ENCODE results near the gene DOCK1. TPM values are rescaled to one million over a fixed set of nuclear protein-coding genes. Genes with fewer than 3 reads are reported as not detected.

Gene DOCK1
- polyA plus RNA-seq, 3 donors, result 67.2 to 68.8 (median 67.9) TPM

DNA sequence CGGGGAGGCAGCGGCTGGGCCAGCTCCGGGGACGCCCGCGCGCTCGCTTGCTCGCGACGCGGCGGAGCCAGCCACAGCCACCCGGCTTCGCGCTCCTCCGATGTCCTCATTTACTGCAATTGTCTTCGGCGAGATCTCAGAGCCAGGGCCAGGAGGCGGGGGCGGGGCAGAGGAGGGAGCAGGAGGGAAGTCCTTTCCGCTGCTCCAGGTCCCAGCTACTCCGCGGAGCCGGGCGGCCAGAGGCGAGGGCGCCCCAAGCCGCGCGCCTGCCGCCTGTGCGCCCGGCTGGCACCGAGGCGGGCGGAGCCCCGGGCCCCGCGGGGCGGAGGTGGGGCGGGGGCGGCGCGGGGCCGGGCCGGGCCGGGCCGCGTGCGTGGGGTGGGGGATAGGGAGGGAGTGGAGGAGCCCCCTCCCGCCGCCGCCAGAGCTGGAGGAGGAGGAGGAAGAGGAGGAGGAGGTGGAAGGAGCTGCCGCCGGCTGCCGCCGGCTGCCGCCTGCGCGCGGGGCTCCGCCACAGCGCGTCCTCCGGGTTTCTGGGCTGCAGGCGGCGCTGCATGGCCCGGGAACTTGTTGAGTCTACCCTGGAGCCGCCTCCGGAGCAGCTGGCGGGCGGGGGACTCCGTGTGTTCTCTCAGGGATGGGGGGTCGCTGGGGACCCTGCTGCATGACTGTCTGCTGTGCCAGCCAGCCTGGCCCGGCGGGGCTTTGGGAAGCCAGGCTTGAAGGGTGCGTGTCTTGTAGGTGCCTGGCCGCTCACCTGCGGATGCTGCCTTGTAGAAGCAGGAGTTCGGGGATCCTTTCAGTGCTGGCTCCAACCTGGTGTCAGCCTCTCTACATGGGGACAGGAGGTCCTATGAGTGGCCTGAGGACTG, 291.3 kb downstream of the DOCK1 start, which contains the start of gene INSYN2A:
Gene INSYN2A, minus strand, starts transcription at position 310 of the 872 bp plus-strand sequence. CDS start 20,196 bp downstream, outside the sequence.
- DNase-seq (ENCODE audit: low read depth in 3 of 3, low spot score in 2 of 3), result no peak

DNA sequence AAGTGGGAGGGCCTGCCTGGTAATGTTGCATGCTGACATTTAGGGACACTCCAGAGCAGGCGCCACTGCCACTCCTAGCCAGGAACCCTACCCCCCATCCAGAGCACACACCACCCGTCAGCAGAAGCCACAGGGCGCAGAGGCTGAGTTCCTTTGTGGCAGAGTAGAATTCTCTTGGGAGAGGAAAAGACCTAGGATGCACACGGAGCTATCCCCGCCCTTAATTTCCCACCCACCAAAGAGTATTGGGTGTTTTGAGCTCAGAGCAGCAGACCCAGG, 291.9 kb downstream of the DOCK1 start:
- DNase-seq (ENCODE audit: low read depth in 3 of 3, low spot score in 2 of 3), result no peak

DNA sequence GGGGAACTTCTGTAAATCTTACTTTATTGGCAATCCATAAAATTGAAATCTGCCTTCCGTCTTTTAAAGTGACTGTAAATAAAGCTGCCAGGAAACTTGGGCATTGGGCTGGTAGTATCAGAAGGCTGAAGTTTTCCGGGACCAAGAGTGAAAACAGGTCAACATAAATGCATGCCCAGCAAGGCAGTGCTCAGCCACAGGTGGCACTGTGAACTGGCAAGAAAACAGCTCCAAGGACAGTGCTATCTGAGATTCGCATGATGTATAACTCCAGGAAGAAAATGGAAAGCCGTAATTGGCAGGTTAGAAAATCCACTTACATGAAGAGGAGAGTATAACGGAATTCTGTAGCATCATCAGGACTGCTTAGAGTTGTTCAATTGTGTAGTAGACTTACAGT, 293.1 kb downstream of the DOCK1 start:
- no peak for DNase-seq (ENCODE audit: low read depth in 3 of 3, low spot score in 2 of 3)

DNA sequence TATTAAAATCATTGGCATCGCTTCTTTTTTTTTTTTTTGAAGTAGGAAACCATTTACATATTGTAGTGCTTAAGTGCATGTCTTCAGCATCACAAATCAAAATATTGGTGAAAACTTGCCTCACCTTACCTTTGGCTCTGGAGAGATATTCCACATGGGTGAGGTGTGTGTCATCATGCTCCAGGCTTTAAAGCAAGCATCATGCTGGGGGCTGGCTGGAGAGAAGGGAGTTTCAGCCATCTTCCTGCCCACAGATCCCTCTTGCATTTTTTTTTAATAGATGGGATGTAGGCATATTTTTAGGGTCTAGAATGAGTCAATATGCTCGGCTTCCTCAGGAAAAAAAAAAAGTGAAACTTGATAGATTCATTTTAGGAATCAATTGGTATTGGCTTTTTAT, 293.5 kb downstream of the DOCK1 start:
- no peak for DNase-seq (ENCODE audit: low read depth in 3 of 3, low spot score in 2 of 3)

DNA sequence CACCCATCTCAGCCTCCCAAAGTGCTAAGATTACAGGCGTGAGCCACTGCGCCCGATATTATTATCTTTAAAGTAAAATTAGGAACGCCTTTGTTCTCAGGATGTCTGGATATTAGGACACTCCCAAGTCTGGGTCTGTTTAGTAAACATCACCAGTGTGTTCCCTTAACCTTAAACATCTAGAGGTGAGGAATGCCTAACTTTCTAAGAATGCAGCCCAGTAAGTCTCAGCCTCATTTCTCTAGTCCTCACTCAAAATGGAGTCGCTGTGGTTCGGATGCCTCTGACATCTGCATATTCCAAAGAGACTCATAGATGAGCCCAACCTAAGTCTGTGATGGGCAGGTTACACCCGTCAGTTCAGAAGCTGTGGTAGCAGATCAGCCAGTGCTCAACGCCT, 295.4 kb downstream of the DOCK1 start:
- DNase-seq (ENCODE audit: low read depth in 3 of 3, low spot score in 2 of 3), result no peak

DNA sequence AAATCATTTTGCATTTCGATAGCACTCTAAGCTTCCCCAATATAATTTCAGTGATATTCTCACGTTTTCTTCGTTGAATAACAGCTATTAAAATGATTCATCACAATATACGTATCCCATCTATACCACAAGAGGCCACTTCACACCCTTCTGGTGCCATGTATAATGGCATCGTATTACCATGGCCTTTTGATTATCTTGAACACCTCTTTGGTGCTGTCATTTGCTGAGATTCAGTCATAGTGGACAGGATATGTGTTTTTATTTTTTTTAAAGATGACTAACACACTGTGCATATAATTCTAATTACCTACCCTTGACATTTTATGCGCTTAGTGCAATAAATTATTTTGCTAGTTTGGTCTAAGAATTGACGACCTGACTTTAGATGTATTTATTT, 297.8 kb downstream of the DOCK1 start:
- no peak for DNase-seq (ENCODE audit: low read depth in 3 of 3, low spot score in 2 of 3)

DNA sequence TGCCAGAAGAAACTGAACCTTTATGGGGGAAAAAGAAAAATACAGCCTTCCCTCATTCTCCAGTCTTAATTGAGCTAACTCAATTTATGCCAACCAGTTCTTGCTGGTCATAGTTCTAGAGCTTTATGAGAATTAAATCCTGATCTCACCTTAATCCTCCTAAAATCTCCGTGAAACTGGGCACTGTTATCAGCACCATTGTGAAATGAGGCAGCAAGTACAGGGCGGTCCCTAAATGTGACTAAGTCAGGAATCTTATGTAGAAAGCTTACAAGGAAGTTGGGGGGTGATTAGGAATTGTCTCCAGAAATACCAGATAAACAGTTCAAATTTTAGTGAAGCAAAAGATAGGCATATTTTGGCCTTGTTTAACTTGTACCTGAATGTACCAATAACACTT, 301.9 kb downstream of the DOCK1 start:
- no peak for DNase-seq (ENCODE audit: low read depth in 3 of 3, low spot score in 2 of 3)

DNA sequence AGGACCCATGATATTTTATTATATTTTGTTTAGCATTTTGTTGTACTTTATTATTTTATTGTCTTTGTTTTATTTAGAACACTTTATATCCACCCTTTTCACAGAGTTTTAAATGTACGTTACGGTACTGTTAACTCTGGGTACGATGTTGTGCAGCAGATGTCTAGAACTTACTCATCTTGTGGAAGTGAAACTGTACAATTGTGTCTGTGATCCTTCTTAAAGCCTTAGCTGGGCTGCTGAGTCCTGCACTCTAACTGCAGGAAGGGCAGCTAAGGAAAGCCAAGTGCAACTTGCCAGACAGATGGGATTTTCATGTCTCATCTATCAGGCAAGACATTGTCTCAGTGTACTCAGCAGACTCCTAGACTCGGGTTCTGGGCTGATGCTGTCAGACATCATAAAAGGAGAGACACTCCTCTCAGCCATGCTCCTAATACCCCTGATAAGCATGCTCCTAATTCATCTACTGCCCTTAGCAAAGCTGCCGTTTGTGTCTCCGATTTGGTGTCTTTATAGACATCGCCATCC, 305.8 kb downstream of the DOCK1 start:
- DNase-seq (ENCODE audit: low read depth in 3 of 3, low spot score in 2 of 3), result no peak

DNA sequence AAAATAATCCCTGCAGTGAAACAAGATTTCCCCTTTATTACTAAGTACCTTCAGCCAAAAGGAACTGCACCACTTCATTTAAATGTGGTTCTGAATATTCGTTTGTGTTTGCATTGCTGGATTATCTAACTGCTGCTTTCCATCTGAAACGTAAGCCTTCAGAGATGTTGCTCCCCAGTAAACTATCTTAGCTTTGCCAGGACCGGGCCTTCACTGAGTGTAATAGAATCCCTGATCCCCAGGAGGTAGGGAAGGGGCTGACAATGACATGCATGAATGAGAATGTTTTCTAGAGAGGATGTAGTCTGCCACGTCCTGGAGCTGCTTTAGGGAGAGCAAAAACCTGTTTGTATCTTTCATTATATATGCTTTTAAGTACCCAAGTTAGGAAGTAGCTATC, 310.6 kb downstream of the DOCK1 start:
- no peak for DNase-seq (ENCODE audit: low read depth in 3 of 3, low spot score in 2 of 3)

DNA sequence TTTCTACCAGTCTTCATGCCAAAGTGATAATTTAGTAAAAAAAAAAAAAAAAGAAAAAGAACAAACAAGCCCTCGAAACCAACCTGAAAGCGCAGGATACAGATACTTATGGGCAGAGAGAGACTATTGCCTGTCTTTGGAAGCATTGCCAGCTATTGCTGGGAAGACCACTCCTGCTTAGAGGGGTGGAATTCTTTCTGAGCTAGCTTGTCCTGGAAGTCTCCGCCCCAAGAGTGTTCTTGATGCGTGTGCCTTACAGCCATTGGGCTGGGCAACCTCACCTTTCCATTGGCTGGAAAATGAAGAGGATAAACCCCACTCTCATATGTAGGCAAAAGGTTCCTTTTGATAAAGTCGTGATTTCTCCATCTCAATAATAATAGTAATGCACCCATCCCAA, 311.0 kb downstream of the DOCK1 start:
- DNase-seq (ENCODE audit: low read depth in 3 of 3, low spot score in 2 of 3), result no peak

DNA sequence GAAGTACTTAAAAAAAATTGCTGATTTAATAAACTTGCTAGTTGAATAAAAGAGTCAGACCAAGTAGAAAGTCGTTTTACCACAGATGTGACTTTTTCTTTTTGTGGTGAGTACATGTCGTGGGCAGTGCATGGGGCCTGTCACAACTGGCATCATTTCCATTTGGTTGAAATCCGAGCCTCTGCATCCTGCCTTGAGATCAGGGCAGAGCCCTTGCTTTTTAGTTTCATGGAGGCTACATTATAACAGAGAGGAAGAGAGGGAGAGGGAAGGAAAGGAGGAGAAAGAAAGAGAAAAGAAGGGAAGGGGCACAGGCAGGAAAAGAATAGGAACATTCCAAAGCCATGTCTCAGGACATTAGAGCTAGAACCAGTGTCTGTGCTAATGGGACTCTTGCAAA, 311.6 kb downstream of the DOCK1 start:
- DNase-seq (ENCODE audit: low read depth in 3 of 3, low spot score in 2 of 3), result no peak

DNA sequence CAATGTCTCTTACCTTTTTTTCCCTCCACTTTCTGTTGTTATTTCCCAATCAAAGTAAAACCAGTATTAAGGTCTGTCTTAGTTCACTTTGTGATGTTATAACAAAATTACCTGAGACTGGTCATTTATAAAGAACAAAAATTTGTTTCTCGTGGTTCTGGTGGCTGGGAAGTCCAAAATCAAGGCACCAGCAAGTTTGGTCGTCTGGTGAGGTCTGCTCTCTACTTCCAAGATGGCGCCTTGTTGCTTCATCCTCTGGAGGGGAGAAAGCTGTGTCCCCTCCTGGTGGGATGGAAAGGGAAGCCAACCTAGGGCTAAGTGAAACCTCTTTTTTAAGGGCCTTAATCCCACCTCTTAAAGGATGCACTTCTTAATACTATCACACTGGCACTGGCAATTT, 313.4 kb downstream of the DOCK1 start:
- no peak for DNase-seq (ENCODE audit: low read depth in 3 of 3, low spot score in 2 of 3)

DNA sequence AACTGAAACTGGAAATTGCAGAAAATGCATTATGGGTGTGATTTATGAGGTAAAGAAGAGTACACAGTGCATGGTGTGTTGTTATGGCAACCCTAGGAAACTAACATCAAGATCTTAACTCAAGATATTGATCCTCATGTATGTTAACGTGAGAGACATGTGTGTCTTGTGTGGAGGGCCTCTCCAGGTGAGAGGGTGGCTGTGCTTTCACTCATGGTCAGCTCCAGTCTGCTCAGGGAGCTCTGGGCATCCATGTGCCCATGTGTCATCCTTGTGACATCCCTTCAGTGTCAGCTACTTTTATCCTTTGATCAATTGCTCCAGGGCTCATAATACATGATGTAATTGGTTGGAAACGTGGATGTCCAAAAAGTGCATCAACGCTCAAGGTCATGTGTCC, 316.1 kb downstream of the DOCK1 start:
- no peak for DNase-seq (ENCODE audit: low read depth in 3 of 3, low spot score in 2 of 3)

DNA sequence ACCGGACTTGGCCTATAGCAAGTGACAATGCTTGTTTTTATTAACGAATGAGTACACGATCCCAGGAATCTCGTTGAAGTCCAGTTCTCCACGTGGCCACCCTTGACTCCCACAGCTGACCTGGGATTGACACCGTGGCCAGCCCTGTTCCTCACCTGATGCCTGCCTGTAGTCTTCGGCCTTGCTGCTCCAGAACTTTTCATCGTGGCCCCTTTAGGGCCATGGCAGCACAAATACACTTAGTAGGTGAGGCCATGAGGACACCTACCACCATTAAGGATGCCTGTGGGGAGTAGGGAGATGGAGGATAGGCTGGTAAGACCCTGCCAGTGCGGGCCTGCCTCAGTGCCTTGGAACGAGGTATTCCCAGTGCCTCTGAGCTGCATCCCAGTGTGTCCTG, 321.8 kb downstream of the DOCK1 start:
- no peak for DNase-seq (ENCODE audit: low read depth in 3 of 3, low spot score in 2 of 3)

DNA sequence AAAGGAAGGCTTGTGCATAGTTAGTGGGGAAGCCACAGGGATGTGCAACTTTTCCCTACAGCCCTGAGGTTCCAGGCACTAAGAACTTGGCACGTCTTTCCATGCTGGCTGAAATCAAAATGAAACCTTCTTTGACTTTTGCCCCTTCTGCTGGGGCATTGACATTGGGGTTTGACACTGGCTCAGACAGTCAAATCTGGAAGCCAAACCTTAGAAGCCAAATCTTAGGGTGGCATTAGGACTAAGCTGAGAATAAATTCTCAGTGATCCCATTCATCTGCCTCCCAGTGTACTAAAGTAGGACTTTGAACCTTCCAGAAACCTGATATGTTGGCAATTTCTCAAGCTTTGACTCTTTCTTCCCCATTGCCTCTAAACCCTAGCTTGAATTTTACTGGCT, 322.4 kb downstream of the DOCK1 start:
- DNase-seq (ENCODE audit: low read depth in 3 of 3, low spot score in 2 of 3), result no peak

DNA sequence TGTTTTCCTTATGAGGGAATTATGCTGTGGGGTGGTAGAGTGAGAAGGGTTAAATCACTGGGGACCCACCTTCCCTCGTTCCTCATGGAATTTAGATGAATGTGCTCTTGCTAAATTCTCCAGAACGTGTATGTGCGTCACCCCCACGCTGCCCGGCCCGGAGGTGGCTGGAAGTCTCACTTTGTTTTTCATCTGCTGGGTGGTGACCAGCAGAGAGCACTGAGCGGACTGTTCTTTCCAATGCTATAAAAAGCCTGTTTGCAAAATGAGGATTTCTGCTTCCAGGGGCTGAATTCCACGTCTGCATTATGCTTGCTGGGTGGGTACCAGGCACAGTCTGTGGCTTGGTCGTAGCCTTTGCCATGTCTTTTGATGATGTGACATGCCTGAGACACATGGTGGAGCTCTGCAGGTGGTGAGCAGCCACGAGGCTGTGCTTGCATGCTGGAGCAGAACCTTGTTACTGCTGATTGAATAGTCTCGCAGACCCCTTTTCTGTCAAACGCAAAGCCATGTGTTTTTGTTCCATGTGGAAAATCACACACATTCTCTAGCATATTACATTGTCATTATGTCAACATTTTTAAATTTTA, 323.1 kb downstream of the DOCK1 start:
- no peak for DNase-seq (ENCODE audit: low read depth in 3 of 3, low spot score in 2 of 3)

DNA sequence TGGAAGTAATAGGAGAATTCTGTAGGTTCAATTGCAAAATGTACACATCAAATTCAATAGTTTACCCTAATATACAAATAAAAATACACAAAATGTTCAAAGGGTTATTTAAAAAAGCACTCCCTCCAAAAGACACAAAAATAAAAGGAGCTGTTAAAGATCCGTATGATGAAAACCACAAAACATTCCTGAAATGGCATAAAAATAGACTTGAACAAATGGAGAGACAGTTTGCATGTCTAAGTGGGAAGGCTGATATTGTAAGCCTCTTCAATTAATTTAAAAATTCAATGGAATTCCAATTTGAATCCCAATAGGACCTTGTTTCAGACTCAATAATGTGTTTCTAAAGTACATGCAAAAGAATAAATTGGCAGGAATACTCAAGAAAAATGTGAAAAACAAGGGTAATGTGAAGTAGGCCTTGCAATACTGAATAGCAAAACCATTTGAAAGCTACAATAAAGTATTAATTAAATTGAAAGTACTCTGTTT, 329.1 kb downstream of the DOCK1 start:
- DNase-seq (ENCODE audit: low read depth in 3 of 3, low spot score in 2 of 3), result no peak

DNA sequence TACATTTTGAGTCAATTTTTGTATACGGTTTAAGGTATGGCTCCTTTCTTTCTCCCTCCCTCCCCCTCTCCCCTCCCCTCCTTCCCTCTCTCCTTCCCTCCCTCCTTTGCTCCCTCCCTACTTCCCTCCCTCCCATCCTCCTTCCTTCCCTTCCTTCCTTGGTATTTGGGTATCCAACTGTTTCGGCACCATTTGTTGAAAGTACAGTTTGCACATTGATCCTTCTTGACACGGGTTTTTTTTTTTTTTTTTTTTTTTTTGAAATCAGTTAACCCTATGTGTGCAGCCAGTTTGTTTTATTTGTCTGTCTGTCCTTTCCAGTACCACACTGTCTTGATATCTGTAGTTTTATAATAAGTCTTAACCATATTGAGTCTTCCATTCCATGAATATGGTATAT, 331.0 kb downstream of the DOCK1 start:
- DNase-seq (ENCODE audit: low read depth in 3 of 3, low spot score in 2 of 3), result no peak

DNA sequence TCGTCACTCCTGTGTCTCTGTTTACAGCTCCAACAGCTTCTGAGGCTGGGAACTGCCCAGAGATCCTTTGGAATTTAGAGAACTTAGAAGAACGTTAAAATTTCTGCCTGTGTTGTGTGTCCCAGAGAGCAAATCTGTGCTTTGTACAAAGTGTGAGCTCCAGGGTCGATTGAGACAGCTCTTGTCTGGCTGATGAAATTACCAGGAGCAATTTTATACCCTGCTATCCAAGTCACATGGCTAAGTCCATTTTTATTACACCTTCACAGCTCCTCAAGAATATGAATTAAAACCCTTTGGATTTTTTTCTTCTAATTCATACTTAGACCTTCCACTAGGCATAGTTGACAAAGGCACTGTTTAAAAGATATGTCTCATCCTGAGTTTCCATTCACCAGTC, 337.7 kb downstream of the DOCK1 start:
- DNase-seq (ENCODE audit: low read depth in 3 of 3, low spot score in 2 of 3), result no peak

DNA sequence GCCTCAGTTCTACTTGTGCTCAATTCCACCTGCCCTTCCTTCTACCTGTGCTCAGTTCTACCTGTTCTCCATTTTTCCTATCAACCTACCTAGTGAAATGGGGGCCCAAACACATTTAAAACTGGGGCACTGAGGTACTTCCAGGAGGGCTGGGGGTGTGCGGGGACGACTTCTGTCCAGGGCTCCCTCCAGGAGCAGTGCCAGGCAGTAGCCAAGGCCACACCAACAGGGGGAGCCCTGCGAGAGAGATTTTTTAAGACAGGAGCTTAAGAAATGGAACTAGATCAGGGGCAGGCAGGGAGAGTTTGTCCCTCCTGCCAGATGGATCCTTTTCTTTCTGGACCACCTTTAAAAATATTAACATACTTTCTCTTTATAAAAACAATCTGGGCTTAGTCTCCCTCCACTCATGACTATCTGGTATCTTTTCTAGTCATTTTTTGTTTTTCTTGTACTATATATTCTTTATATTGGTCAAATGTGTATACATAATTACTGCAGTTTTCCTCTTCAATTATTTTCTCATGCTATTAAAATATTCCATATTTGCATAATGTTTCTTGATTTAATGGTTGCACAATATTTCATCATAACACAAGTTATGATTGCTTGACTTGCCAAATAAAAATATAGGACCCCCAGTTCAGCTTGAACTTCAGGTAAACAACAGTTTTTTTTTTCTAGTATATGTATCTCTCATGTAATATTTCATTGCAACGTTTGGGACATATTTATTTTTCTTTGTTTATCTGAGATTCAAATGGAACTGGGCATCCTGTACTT, 338.5 kb downstream of the DOCK1 start:
- DNase-seq (ENCODE audit: low read depth in 3 of 3, low spot score in 2 of 3), result no peak

DNA sequence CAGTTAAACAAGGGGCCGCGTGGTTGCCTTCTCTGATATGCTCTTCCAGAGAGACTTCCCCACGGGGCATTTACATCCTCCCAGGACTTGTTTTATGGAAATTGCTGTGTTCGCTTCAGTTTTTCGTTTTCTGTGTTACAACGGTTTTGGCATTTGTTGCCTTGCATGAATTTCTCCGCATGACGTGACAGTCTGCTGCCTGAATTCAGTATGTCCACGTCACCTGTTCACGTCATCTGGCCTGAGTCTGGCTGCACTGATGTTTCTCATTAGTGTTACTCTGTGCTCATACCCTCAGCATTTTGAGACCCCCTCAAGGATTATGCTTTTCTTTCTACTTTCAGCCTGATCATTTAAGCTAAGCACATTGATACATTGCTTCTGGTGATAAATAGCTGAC, 340.2 kb downstream of the DOCK1 start:
- no peak for DNase-seq (ENCODE audit: low read depth in 3 of 3, low spot score in 2 of 3)

All from right renal cortex interstitium (tissue), 3 donors.